Hindlimb muscle (tissue), 1 donor: ENCODE results near the gene CHTOP. TPM values are rescaled to one million over a fixed set of nuclear protein-coding genes. Genes with fewer than 3 reads are reported as not detected.

Source experiments
- DNase-seq: peaks from one replicate; pipeline ENCODE4 v3.0.0-alpha.2; 2013
- polyA plus RNA-seq: library from polyadenylated mRNA; unstranded; fragments of 120-200 nt; gene quantifications from one replicate; pipeline ENCODE4 v1.2.1, GENCODE V29; 2013; ENCODE audit not compliant: insufficient read length

Gene CHTOP
- polyA plus RNA-seq, 1 donor, result 100 TPM

DNA sequence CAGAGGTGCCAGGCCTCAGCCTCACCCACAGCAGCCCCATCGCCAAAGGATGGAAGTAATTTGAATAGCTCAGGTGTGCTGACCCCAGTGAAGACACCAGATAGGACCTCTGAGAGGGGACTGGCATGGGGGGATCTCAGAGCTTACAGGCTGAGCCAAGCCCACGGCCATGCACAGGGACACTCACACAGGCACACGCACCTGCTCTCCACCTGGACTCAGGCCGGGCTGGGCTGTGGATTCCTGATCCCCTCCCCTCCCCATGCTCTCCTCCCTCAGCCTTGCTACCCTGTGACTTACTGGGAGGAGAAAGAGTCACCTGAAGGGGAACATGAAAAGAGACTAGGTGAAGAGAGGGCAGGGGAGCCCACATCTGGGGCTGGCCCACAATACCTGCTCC, 59.6 kb downstream of the CHTOP start:
- DNase-seq, result no peak

Other genes with a start within 250 kb of the CHTOP start
- 12.5 TPM for gene S100A8, start 243.0 kb upstream of the CHTOP start, polyA plus RNA-seq
- gene S100A7A, start 217.5 kb upstream of the CHTOP start, polyA plus RNA-seq, result not detected
- gene S100A7, start 173.4 kb upstream of the CHTOP start, polyA plus RNA-seq, result not detected
- gene S100A6, start 98.1 kb upstream of the CHTOP start, polyA plus RNA-seq, result 187 TPM
- not detected for gene S100A5, start 93.1 kb upstream of the CHTOP start, polyA plus RNA-seq
- gene S100A4, start 88.3 kb upstream of the CHTOP start, polyA plus RNA-seq, result 193 TPM
- gene S100A3, start 84.8 kb upstream of the CHTOP start, polyA plus RNA-seq, result 1.2 TPM
- 2.2 TPM for gene S100A2, start 68.2 kb upstream of the CHTOP start, polyA plus RNA-seq
- 54.7 TPM for gene S100A16, start 20.9 kb upstream of the CHTOP start, polyA plus RNA-seq
- 1.1 TPM for gene S100A14, start 17.7 kb upstream of the CHTOP start, polyA plus RNA-seq
- 58.5 TPM for gene S100A13, start 6.6 kb upstream of the CHTOP start, polyA plus RNA-seq
- gene S100A1, start 5.6 kb upstream of the CHTOP start, polyA plus RNA-seq, result 11.6 TPM
- 54.5 TPM for gene SNAPIN, start 24.6 kb downstream of the CHTOP start, polyA plus RNA-seq
- gene ILF2, start 36.9 kb downstream of the CHTOP start, polyA plus RNA-seq, result 139 TPM
- 17.2 TPM for gene NPR1, start 44.6 kb downstream of the CHTOP start, polyA plus RNA-seq
- 45.5 TPM for gene INTS3, start 94.0 kb downstream of the CHTOP start, polyA plus RNA-seq
- gene SLC27A3, start 141.3 kb downstream of the CHTOP start, polyA plus RNA-seq, result 23.7 TPM